Measurements from ENCODE around the gene KBTBD7.

Gene KBTBD7

DNA sequence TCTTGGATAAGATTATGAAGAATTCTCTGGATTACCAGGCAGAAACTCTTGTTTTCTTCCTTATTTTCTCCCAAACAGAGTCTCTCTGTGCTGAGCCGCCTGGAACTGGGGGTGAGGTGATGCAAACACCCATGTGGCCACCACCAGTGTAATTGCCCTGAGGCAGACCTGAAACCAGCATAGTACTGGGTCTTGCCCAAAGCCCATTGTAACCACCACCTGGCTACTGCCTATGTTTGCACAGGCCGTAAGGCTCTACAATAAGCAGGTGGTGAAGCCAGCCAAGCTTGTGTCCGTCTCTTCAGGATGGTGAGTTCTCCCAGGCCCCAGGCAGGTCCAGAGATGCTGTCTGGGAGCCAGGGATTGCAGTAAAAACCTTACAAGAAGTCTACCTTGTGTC, 18.9 kb upstream of the KBTBD7 start:
- Histone ChIP-seq H3K9ac (ENCODE audit: low read depth, low read length) (no peak overlapping the region), H3K4me1 (ENCODE audit: insufficient read depth, low read length) (no peaks in the 10 kb centered on the region), H3K9me3 (ENCODE audit: control insufficient read depth, insufficient read depth, low read length) (no peaks in the 10 kb centered on the region; the same call in 1 of the 2 replicates), H3K36me3 (ENCODE audit: insufficient read depth, low read length) (no peaks in the 10 kb centered on the region)

- Histone ChIP-seq H3K4me1 (ENCODE audit: insufficient read depth, low read length) (no peaks in the 10 kb centered on the region), H3K36me3 (ENCODE audit: insufficient read depth, low read length) (no peaks in the 10 kb centered on the region), H3K9ac (ENCODE audit: low read depth, low read length) (no peak overlapping the region), H3K9me3 (ENCODE audit: control insufficient read depth, insufficient read depth, low read length) (no peaks in the 10 kb centered on the region; the same call in 1 of the 2 replicates)
Measured at GRCh38 chr13:41212881-41213280, 18.5 kb upstream of the KBTBD7 start.

DNA sequence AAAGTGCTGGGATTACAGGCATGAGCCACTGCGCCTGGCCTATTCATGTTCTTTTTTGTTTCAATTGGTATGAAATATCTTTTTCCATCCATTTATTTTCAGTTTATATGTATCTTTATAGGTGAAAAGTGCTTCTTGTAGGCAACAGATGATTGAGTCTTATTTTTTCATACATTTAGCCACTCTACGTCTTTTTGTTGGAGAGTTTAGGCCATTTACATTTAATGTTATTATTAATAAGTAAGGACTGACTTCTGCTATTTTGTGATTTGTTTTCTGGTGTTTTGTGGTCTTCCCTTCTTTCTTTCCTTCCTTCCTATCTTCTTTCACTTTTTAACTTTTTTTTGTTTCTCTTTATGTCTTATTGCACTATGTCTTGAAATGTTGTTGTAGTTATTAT, 16.7 kb upstream of the KBTBD7 start:
- H3K9me3 ChIP-seq (ENCODE audit: control insufficient read depth, insufficient read depth, low read length): no peaks in the 10 kb centered on the region; the same call in 1 of the 2 replicates
- H3K36me3 ChIP-seq (ENCODE audit: insufficient read depth, low read length): no peaks in the 10 kb centered on the region
- no peak overlapping the region for H3K9ac ChIP-seq (ENCODE audit: low read depth, low read length)
- H3K4me1 ChIP-seq (ENCODE audit: insufficient read depth, low read length): no peaks in the 10 kb centered on the region

DNA sequence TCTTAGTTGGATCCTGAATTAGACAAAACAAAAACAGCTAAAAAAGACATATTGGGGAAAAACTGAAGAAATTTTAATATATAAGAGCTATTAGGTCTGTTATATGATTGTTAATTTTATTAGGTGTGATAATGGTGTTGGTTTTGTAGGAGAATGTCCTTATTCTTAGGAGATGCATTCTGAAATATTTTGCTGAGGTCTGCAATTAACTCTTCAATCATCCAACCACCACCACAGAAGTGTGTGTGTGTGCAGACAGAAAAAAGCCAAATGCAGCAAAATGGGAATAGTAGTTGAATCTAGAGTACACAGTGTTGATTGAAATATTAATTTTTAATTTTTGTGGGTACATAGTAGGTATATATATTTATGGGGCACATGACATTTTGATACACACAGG, 12.1 kb upstream of the KBTBD7 start:
- Histone ChIP-seq H3K9ac (ENCODE audit: low read depth, low read length) (no peak overlapping the region), H3K36me3 (ENCODE audit: insufficient read depth, low read length) (no peaks in the 10 kb centered on the region), H3K4me1 (ENCODE audit: insufficient read depth, low read length) (no peaks in the 10 kb centered on the region), H3K9me3 (ENCODE audit: control insufficient read depth, insufficient read depth, low read length) (no peaks in the 10 kb centered on the region; the same call in 1 of the 2 replicates)

DNA sequence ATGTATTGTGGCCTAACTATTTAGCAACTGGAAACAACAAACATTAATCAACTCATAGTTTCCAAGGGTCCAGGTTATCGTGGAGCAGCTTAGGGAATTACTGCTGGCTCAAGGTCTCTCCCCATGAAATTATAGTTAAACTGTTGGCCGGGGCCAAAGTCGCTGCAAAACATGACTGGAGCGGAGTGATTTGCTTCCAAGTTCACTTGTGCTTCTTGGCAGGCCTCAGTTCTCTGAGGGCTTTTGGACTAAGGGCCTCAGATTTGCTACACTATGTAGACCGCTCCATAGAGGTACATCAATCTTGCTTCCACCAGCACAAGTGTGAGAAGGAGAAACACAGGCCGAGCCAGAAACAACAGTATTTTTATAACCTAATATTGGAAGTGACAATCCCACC, 9.4 kb upstream of the KBTBD7 start:
- no peaks in the 10 kb centered on the region; the same call in 1 of the 2 replicates for H3K9me3 ChIP-seq (ENCODE audit: control insufficient read depth, insufficient read depth, low read length)
- H3K9ac ChIP-seq (ENCODE audit: low read depth, low read length): no peak overlapping the region
- H3K36me3 ChIP-seq (ENCODE audit: insufficient read depth, low read length): no peaks in the 10 kb centered on the region
- H3K4me1 ChIP-seq (ENCODE audit: insufficient read depth, low read length): no peaks in the 10 kb centered on the region

DNA sequence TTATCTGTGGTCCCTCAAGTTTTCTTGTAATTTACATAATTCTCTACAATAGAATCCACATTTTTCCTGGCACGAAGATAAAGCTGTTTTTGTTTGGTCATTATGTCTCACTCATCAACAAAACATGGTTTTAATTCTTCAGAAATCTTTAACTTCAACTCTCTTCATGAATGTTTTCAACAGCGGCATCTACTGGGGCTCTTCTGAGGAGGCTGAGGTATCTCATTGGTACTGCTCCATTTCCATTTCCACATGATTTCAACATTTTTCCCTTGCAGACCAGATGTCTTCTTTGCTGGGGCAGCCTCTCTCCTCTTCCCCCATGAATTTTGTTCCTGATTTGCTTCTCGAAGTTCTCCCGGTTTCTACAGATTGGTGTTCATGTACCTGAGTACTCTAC, 5.8 kb upstream of the KBTBD7 start:
- H3K9ac ChIP-seq (ENCODE audit: low read depth, low read length): no peak overlapping the region
- H3K36me3 ChIP-seq (ENCODE audit: insufficient read depth, low read length): no peaks in the 10 kb centered on the region
- H3K4me1 ChIP-seq (ENCODE audit: insufficient read depth, low read length): no peaks in the 10 kb centered on the region
- H3K9me3 ChIP-seq (ENCODE audit: control insufficient read depth, insufficient read depth, low read length): no peaks in the 10 kb centered on the region

DNA sequence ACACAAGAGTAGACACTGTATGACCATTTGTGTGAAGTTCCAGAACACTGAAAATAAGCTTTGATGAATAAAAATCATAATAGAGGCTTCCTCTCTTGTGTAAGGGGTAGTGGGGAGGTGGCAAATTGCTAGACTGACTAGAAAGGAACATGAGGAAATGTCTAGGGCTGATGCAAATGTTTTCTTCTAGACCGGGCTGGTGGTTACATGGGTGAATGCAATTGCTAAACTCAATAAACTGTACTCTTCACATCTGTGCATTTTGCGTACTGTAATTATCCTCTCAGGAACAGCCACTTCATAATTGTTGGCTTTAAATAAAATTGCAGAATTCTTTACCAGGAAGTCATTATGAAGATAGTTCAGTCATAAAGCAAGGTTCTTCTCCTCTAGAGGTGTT, 5.2 kb upstream of the KBTBD7 start:
- Histone ChIP-seq H3K36me3 (ENCODE audit: insufficient read depth, low read length) (no peaks in the 10 kb centered on the region), H3K9me3 (ENCODE audit: control insufficient read depth, insufficient read depth, low read length) (no peaks in the 10 kb centered on the region), H3K4me1 (ENCODE audit: insufficient read depth, low read length) (no peaks in the 10 kb centered on the region), H3K9ac (ENCODE audit: low read depth, low read length) (no peak overlapping the region)

DNA sequence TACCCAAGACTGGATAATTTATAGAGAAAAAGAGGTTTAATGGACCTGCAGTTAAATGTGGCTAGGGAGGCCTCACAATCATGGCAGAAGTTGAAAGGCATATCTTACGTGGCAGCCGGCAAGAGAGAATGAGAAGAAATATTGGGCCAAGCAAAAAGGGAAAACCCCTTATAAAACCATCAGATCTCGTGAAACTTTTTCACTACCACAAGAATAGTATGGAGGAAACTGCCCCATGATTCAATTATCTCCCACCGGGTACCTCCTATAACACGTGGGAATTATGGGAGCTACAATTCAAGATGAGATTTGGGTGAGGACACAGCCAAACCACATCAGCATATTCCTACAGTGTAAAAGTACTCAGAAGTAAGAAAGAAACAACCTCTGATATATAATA, 4.7 kb upstream of the KBTBD7 start:
- Histone ChIP-seq H3K4me1 (ENCODE audit: insufficient read depth, low read length) (no peaks in the 10 kb centered on the region), H3K9ac (ENCODE audit: low read depth, low read length) (no peak overlapping the region)

GRCh38 chr13:41196620-41197019, 2.3 kb upstream of the KBTBD7 start:
- Histone ChIP-seq H3K36me3 (ENCODE audit: insufficient read depth, low read length) (no peaks in the 10 kb centered on the region), H3K4me1 (ENCODE audit: insufficient read depth, low read length) (no peaks in the 10 kb centered on the region), H3K9me3 (ENCODE audit: control insufficient read depth, insufficient read depth, low read length) (no peaks in the 10 kb centered on the region), H3K9ac (ENCODE audit: low read depth, low read length) (no peak overlapping the region)

More for the DNA sequence above, 4.7 kb upstream of the KBTBD7 start:
- Histone ChIP-seq H3K36me3 (ENCODE audit: insufficient read depth, low read length) (no peaks in the 10 kb centered on the region), H3K9me3 (ENCODE audit: control insufficient read depth, insufficient read depth, low read length) (no peaks in the 10 kb centered on the region)

DNA sequence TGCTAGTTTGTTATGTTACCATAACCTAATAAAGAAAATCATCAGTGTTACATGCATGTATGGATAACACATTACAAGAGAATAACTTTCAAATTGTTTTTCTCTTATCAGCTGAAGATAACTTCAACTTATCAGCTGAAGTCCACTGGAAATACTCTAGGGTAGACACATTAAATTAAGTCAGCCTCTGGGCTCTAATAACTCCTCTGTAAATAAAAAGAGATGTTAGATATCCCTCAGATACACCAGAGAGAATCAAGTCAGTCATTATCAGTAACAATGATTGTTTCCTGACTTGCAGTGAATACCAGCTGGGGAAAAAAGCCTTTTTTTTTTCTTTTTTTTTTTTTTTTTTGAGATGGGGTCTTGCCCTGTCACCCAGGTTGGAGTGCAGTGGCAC, 1.6 kb upstream of the KBTBD7 start:
- H3K4me1 ChIP-seq (ENCODE audit: insufficient read depth, low read length): no peaks in the 10 kb centered on the region
- H3K9me3 ChIP-seq (ENCODE audit: control insufficient read depth, insufficient read depth, low read length): no peaks in the 10 kb centered on the region
- H3K36me3 ChIP-seq (ENCODE audit: insufficient read depth, low read length): no peaks in the 10 kb centered on the region
- H3K9ac ChIP-seq (ENCODE audit: low read depth, low read length): no peak overlapping the region

DNA sequence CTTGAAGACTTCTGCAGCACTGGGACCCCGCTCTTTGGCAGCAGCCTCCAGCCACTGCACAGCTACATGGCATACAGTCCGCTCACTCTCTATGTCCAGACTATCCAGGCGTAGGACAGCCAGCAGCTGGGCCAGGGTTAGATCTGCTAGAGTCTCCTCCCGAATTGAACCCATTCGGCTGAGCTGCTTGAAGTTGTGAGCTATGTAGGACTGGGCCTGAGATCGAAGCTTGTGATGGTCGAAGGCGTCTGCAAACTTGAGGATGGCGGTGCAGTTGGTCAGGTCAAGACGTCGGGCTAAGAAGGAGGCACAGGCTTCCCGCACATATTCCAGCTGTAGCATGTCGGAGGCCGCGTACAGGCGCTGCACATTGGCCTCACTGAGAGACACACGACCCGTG, 900 bp downstream of the KBTBD7 start:
- Histone ChIP-seq H3K36me3 (ENCODE audit: insufficient read depth, low read length) (no peaks in the 10 kb centered on the region), H3K9me3 (ENCODE audit: control insufficient read depth, insufficient read depth, low read length) (no peaks in the 10 kb centered on the region), H3K9ac (ENCODE audit: low read depth, low read length) (peak overlapping the region; percentile 64; the same call in 1 of the 2 replicates), H3K4me1 (ENCODE audit: insufficient read depth, low read length) (no peaks in the 10 kb centered on the region)

DNA sequence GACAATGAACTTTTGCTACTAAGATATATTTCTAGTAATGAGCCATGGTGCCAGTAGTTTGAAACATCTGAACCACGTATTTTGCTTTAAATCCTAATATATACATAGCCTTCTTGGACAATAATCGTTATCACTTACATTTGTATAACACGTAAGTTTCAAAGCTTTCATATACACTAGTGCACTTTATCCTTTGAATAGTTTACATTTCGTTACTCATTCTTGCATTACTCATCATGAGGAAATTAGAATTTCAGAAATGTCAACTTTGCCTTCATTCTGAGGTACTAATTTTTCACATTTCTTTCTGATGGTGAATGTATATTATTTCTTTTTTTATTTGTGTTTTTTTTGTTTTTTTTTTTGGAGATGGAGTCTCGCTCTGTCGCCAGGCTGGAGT, 5.8 kb downstream of the KBTBD7 start:
- Histone ChIP-seq H3K36me3 (ENCODE audit: insufficient read depth, low read length) (no peaks in the 10 kb centered on the region), H3K9ac (ENCODE audit: low read depth, low read length) (no peak overlapping the region), H3K9me3 (ENCODE audit: control insufficient read depth, insufficient read depth, low read length) (no peaks in the 10 kb centered on the region), H3K4me1 (ENCODE audit: insufficient read depth, low read length) (no peaks in the 10 kb centered on the region)

DNA sequence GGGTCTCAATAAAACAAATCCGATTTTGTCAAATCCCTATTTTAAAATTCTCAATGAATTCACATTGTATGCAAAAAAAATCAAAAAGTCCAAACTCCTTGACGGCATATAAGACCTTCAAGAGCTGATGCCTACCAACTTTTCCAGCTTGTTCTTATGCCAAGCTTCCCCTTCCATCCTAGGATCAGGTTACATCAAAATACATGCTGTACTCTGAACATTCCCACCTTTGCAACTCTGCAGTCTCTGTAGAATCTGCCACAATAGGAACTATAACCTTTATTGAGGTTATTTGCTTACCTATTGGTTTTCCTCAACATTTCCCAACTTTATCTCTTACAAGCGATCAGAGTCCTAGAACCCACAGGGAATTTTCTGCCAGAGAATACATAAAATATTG, 7.9 kb downstream of the KBTBD7 start:
- H3K36me3 ChIP-seq (ENCODE audit: insufficient read depth, low read length): no peaks in the 10 kb centered on the region
- no peak overlapping the region for H3K9ac ChIP-seq (ENCODE audit: low read depth, low read length)
- no peaks in the 10 kb centered on the region; the same call in 1 of the 2 replicates for H3K9me3 ChIP-seq (ENCODE audit: control insufficient read depth, insufficient read depth, low read length)
- no peaks in the 10 kb centered on the region for H3K4me1 ChIP-seq (ENCODE audit: insufficient read depth, low read length)

DNA sequence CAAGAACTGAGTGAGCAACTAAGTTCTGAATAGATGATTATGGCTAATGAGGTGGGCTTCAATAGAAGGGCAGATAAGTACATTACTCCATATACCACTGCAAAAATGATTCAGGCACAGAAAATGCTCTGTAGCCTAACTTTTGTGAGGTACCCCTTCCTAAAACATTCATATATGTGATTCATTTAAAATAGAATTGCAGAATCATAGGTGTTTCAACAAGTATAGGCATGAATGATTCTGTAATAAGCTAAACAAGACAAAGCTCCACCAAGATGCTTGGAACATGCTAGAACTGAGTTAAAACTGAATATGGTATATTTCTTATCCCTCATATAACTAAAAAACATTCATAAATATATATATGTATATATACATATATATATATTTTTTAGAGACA, 12.1 kb downstream of the KBTBD7 start:
- Histone ChIP-seq H3K4me1 (ENCODE audit: insufficient read depth, low read length) (peaks cover 4% of the 10 kb centered on the region; the same call in 1 of the 2 replicates), H3K36me3 (ENCODE audit: insufficient read depth, low read length) (no peaks in the 10 kb centered on the region), H3K9ac (ENCODE audit: low read depth, low read length) (no peak overlapping the region), H3K9me3 (ENCODE audit: control insufficient read depth, insufficient read depth, low read length) (no peaks in the 10 kb centered on the region; the same call in 1 of the 2 replicates)

DNA sequence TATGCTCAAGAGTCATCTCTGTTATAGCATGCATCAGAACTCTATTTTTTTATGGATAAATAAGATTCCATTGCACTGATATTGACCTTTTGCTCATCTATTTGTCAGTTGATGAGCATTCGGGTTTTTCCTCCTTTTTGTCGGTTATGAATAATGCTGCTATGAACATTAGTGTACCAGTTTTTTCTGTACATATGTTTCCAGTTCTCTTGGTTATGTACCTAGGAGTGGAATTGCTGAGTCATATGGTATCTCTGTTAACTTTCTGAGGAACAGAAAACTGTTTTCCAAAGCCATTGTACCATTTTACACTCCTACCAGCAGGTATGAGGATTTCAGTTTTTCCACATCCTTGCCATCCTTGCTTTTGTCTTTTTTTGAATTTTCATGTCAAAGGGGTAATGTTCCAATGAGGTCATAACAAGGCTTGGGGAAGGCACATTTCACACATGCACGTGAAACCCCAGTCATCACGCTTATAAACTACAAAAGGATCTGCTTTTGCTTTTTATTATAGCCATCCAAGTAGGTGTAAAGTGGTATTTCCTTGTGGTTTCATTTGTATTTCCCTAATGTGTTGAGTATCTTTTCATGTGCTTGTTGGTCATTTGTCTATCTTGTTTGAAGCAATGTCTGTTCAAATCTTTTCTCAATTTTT, 14.6 kb downstream of the KBTBD7 start:
- Histone ChIP-seq H3K4me1 (ENCODE audit: insufficient read depth, low read length) (peaks cover 4% of the 10 kb centered on the region; the same call in 1 of the 2 replicates), H3K36me3 (ENCODE audit: insufficient read depth, low read length) (no peaks in the 10 kb centered on the region), H3K9me3 (ENCODE audit: control insufficient read depth, insufficient read depth, low read length) (peaks cover 14% of the 10 kb centered on the region), H3K9ac (ENCODE audit: low read depth, low read length) (no peak overlapping the region)
